Astrocyte (in vitro differentiated cells and primary cell): ENCODE data around the gene PLPPR2. TPM values are rescaled to one million over a fixed set of nuclear protein-coding genes. Genes with fewer than 3 reads are reported as not detected.

Source experiments
- DNase-seq: peaks from one replicate; pipeline ENCODE4 v3.0.0-alpha.2; 2010; ENCODE audit warnings: low read depth
- FAIRE-seq: peaks from 2 replicates; lab custom pipeline; 2011; peaks lifted over from hg19 to GRCh38; lab: Jason Lieb, UNC
- H2AFZ ChIP-seq: 2 replicates; pipeline ENCODE4 v1.6.0; 2012; ENCODE audit warnings: low read depth, low read length, inconsistent platforms
- H3K27ac ChIP-seq: 2 replicates; pipeline ENCODE4 v1.5.1; 2011; ENCODE audit warnings: low read depth, low read length, inconsistent platforms
- H3K27me3 ChIP-seq: 2 replicates; pipeline ENCODE4 v1.6.0; 2011; ENCODE audit warnings: low read length, inconsistent platforms; ENCODE audit not compliant: insufficient read depth
- H3K36me3 ChIP-seq: 2 replicates; pipeline ENCODE4 v1.5.1; 2011; ENCODE audit warnings: low read length, inconsistent platforms; ENCODE audit not compliant: insufficient read depth
- H3K4me1 ChIP-seq: 2 replicates; pipeline ENCODE4 v1.5.1; 2011; ENCODE audit warnings: low read length, inconsistent platforms; ENCODE audit not compliant: insufficient read depth
- H3K4me2 ChIP-seq: 2 replicates; pipeline ENCODE4 v1.6.0; 2012; ENCODE audit warnings: low read length, inconsistent platforms
- H3K4me3 ChIP-seq: 2 replicates; pipeline ENCODE4 v1.5.1; 2011; ENCODE audit warnings: low read depth, mild to moderate bottlenecking, low read length, inconsistent platforms; ENCODE audit not compliant: insufficient read depth
- H3K79me2 ChIP-seq: 2 replicates; pipeline ENCODE4 v1.6.0; 2012; ENCODE audit warnings: mild to moderate bottlenecking, low read length, inconsistent platforms; ENCODE audit not compliant: insufficient read depth
- H3K9ac ChIP-seq: 2 replicates; pipeline ENCODE4 v1.6.0; 2012; ENCODE audit warnings: mild to moderate bottlenecking, low read length, inconsistent platforms
- H3K9me3 ChIP-seq: 2 replicates; pipeline ENCODE4 v1.5.1; 2012; ENCODE audit warnings: low read depth, mild to moderate bottlenecking, low read length, inconsistent platforms; ENCODE audit not compliant: insufficient read depth
- H4K20me1 ChIP-seq: 2 replicates; pipeline ENCODE4 v1.6.0; 2012; ENCODE audit warnings: low read length, inconsistent platforms; ENCODE audit not compliant: insufficient read depth
- H3K27ac Mint-ChIP-seq: one replicate; pipeline ENCODE4 v1.8.0; 2021; ENCODE audit warnings: mild to moderate bottlenecking, mixed read lengths; ENCODE audit not compliant: unreplicated experiment
- H3K27me3 Mint-ChIP-seq: one replicate; pipeline ENCODE4 v1.8.0; 2021; ENCODE audit warnings: low read depth, mixed read lengths; ENCODE audit not compliant: unreplicated experiment
- H3K36me3 Mint-ChIP-seq: one replicate; pipeline ENCODE4 v1.8.0; 2021; ENCODE audit warnings: low read depth, mixed read lengths; ENCODE audit not compliant: unreplicated experiment
- H3K4me1 Mint-ChIP-seq: one replicate; pipeline ENCODE4 v1.8.0; 2021; ENCODE audit warnings: low read depth, mixed read lengths; ENCODE audit not compliant: unreplicated experiment
- H3K4me3 Mint-ChIP-seq: one replicate; pipeline ENCODE4 v1.8.0; 2021; ENCODE audit warnings: mild to moderate bottlenecking, moderate library complexity, mixed read lengths; ENCODE audit not compliant: unreplicated experiment
- H3K9me3 Mint-ChIP-seq: one replicate; pipeline ENCODE4 v1.8.0; 2021; ENCODE audit warnings: mild to moderate bottlenecking, mixed read lengths; ENCODE audit not compliant: unreplicated experiment
- CTCF ChIP-seq: IDR thresholded peaks from 2 replicates; pipeline ENCODE4 v1.5.1; 2011; ENCODE audit warnings: low read depth, mild to moderate bottlenecking, inconsistent platforms, low read length, moderate library complexity; ENCODE audit not compliant: insufficient read depth
- EZH2 ChIP-seq: IDR thresholded peaks from 2 replicates; pipeline ENCODE4 v1.6.1; 2012; ENCODE audit warnings: mild to moderate bottlenecking, low read length, inconsistent platforms; ENCODE audit not compliant: insufficient read depth
- total RNA-seq: library from RNA; stranded (reverse); gene quantifications from 2 replicates; pipeline ENCODE4 v1.2.1, GENCODE V29; 2021

Gene PLPPR2
- total RNA-seq, 1 donor from 2014 or later: 37.8 TPM

DNA sequence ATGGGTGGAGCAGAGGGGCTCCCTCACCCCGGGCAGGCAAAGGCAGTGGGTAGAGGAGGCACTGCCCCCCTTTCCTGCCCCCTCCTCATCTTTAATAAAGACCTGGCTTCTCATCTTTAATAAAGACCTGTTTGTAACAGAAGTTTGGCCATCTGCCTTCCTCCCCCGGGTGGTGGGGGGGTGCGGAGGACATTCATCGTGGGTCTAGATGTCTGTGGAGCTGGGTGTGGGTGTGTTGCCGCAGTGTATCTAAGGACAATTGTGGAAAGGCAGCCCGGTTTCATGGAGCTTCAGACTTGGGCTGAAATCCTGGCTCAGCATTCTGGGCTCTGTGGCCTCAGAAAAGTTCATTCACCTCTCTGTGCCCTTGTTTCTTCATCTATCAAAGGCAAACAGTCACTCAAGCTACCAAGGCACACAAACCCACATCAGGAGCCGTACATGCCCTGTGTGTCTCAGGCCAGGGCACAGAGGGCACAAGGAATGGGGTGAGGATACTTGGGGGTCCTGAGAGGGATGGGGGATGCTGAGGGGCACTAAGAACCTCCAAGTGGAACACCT lies 10.4 kb downstream of the PLPPR2 start:
- no peak overlapping the region for H3K9ac ChIP-seq
- Mint-ChIP-seq H3K36me3 (peaks cover 18% of the 10 kb centered on the region), H3K27me3 (no peaks in the 10 kb centered on the region), H3K27ac (no peak overlapping the region), H3K4me1 (no peaks in the 10 kb centered on the region), H3K4me3 (no peak overlapping the region), H3K9me3 (no peaks in the 10 kb centered on the region)
- no peaks in the 10 kb centered on the region for H3K4me1 ChIP-seq
- no peak for TF ChIP-seq CTCF
- TF ChIP-seq EZH2: no peak
- H3K36me3 ChIP-seq: no peaks in the 10 kb centered on the region
- no peak overlapping the region for H3K4me3 ChIP-seq
- no peak overlapping the region for H3K27ac ChIP-seq
- H3K79me2 ChIP-seq: no peaks in the 10 kb centered on the region
- DNase-seq: no peak
- H3K4me2 ChIP-seq: no peak overlapping the region
- peaks cover 12% of the 10 kb centered on the region for H4K20me1 ChIP-seq
- no peak for FAIRE-seq
- no peaks in the 10 kb centered on the region for H3K27me3 ChIP-seq
- no peak overlapping the region for H2AFZ ChIP-seq
- H3K9me3 ChIP-seq: no peaks in the 10 kb centered on the region

DNA sequence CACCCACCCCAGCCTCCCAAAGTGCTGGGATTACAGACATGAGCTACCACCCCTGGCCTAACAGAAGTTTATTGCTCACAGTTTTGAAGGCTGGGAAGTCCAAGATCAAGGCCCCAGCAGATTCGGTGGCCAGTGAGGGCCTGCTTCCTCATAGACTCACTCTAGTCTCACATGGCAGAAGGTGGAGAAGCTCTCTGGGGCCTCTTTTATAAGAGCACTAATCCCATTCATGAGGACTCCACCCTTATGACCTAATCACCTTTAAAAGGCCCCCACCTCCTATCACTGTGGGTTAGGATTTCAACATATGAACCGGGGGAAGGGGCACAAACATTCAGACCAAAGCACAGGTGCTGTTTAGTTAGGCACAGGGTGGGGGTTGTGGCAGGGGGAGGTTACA lies 12.3 kb downstream of the PLPPR2 start:
- no peak overlapping the region for H2AFZ ChIP-seq
- no peaks in the 10 kb centered on the region for H3K27me3 Mint-ChIP-seq
- H3K4me1 Mint-ChIP-seq: no peaks in the 10 kb centered on the region
- TF ChIP-seq CTCF (no peak), EZH2 (no peak)
- no peak overlapping the region for H3K4me3 Mint-ChIP-seq
- no peak overlapping the region for H3K4me2 ChIP-seq
- H3K4me3 ChIP-seq: no peak overlapping the region
- H3K27ac ChIP-seq: no peak overlapping the region
- H3K36me3 ChIP-seq: no peaks in the 10 kb centered on the region
- H3K9me3 Mint-ChIP-seq: no peaks in the 10 kb centered on the region
- no peaks in the 10 kb centered on the region for H3K79me2 ChIP-seq
- no peak overlapping the region for H3K9ac ChIP-seq
- H3K27ac Mint-ChIP-seq: no peak overlapping the region
- peaks cover 15% of the 10 kb centered on the region for H3K36me3 Mint-ChIP-seq
- H3K9me3 ChIP-seq: no peaks in the 10 kb centered on the region
- H4K20me1 ChIP-seq: peaks cover 7% of the 10 kb centered on the region
- FAIRE-seq (no peak), DNase-seq (no peak)
- H3K27me3 ChIP-seq: no peaks in the 10 kb centered on the region
- H3K4me1 ChIP-seq: no peaks in the 10 kb centered on the region

DNA sequence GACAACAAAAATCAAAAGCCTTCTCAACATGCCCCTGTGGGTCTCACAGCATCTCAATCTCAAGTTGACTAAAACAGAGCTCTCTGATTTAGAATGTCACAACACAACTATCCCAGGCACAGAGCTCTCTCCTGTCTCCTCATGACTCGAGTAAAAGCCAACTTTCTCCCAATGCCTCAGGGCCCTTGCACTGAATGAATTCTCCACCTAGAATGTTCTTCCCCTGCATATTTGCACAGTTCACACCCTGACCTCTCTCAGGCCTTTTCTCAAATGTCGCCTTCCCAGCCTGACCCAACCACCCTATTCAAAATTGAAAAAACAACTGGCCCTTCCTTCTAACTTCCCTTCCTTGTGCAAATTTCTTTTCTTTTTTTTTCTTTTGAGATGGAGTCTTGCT lies 15.5 kb downstream of the PLPPR2 start:
- Histone ChIP-seq H4K20me1 (peaks cover under 1% of the 10 kb centered on the region), H3K27ac (no peak overlapping the region), H3K9me3 (no peaks in the 10 kb centered on the region), H3K4me2 (no peak overlapping the region), H3K4me3 (no peak overlapping the region), H3K4me1 (peaks cover 18% of the 10 kb centered on the region), H3K9ac (no peak overlapping the region), H2AFZ (no peak overlapping the region), H3K27me3 (no peaks in the 10 kb centered on the region), H3K36me3 (no peaks in the 10 kb centered on the region), H3K79me2 (no peaks in the 10 kb centered on the region)
- FAIRE-seq: no peak
- no peak overlapping the region for H3K27ac Mint-ChIP-seq
- no peaks in the 10 kb centered on the region for H3K9me3 Mint-ChIP-seq
- H3K4me1 Mint-ChIP-seq: peaks cover under 1% of the 10 kb centered on the region
- peaks cover 8% of the 10 kb centered on the region for H3K36me3 Mint-ChIP-seq
- H3K4me3 Mint-ChIP-seq: no peak overlapping the region
- TF ChIP-seq EZH2 (no peak), CTCF (no peak)
- DNase-seq: no peak
- no peaks in the 10 kb centered on the region for H3K27me3 Mint-ChIP-seq
